Activated naive CD4-positive, alpha-beta T cell (primary cell): ENCODE data around the gene ARNT2.
"Not testable (repeated sequence)": the region's sequence is repeated elsewhere in the genome, so short reads cannot be mapped to it uniquely, and the experiment has no call there.

ENCODE experiments used
- DNase-seq, 4 experiments: peaks; one replicate each; lab custom pipeline; 2025; lab: John Stamatoyannopoulos, UW

Gene ARNT2

GRCh38 chr15:80492409-80492808, 88.2 kb downstream of the ARNT2 start:
- no peak for DNase-seq

GRCh38 chr15:80492874-80493273, 88.7 kb downstream of the ARNT2 start:
- no peak for DNase-seq

- DNase-seq: no peak
These were observed 90.2 kb downstream of the ARNT2 start for GRCh38 chr15:80494351-80494751.

GRCh38 chr15:80494756-80495155, 90.6 kb downstream of the ARNT2 start:
- DNase-seq: no peak

- DNase-seq: no peak
These were observed 91.3 kb downstream of the ARNT2 start for GRCh38 chr15:80495401-80495942.

GRCh38 chr15:80496096-80496495, 91.9 kb downstream of the ARNT2 start:
- no peak for DNase-seq

GRCh38 chr15:80497221-80497620, 93.0 kb downstream of the ARNT2 start:
- no peak for DNase-seq

- no peak for DNase-seq
These were observed 94.5 kb downstream of the ARNT2 start for GRCh38 chr15:80498652-80499051.

GRCh38 chr15:80500021-80500420, 95.8 kb downstream of the ARNT2 start:
- no peak for DNase-seq

- no peak for DNase-seq
These were observed 97.3 kb downstream of the ARNT2 start for GRCh38 chr15:80501476-80501875.

- DNase-seq: no peak
These were observed 98.6 kb downstream of the ARNT2 start for GRCh38 chr15:80502782-80503181.

- DNase-seq: no peak
These were observed 99.3 kb downstream of the ARNT2 start for GRCh38 chr15:80503319-80503952.

GRCh38 chr15:80504931-80505330, 100.7 kb downstream of the ARNT2 start:
- no peak for DNase-seq

- no peak for DNase-seq
These were observed 102.2 kb downstream of the ARNT2 start for GRCh38 chr15:80506286-80506893.

- no peak for DNase-seq
These were observed 102.9 kb downstream of the ARNT2 start for GRCh38 chr15:80507131-80507530.

GRCh38 chr15:80507638-80508316, 103.6 kb downstream of the ARNT2 start:
- no peak for DNase-seq

GRCh38 chr15:80508783-80509182, 104.6 kb downstream of the ARNT2 start:
- DNase-seq: no peak

GRCh38 chr15:80509800-80510199, 105.6 kb downstream of the ARNT2 start:
- DNase-seq: no peak

- not testable (repeated sequence) for DNase-seq
These were observed 106.8 kb downstream of the ARNT2 start for GRCh38 chr15:80510985-80511384.

GRCh38 chr15:80512726-80513660, 108.8 kb downstream of the ARNT2 start:
- no peak for DNase-seq

- DNase-seq: no peak
These were observed 110.0 kb downstream of the ARNT2 start for GRCh38 chr15:80514071-80514780.
